ENCODE results near the gene HOMER2.

HOMER2 gene

GRCh38 chr15:82964890-82965289 is 12.4 kb upstream of the HOMER2 start:
- H3K27me3 ChIP-seq (ENCODE audit: insufficient read depth, low read length, poor library complexity, severe bottlenecking) = no peaks in the 10 kb centered on the region
- no peaks in the 10 kb centered on the region for H4K20me1 ChIP-seq (ENCODE audit: insufficient read depth, low read length, poor library complexity, severe bottlenecking)
- H3K9me2 ChIP-seq (replicated peaks; ENCODE audit: low read depth, low read length) = no peaks in the 10 kb centered on the region
- H3F3A ChIP-seq (ENCODE audit: low read depth) = no peaks in the 10 kb centered on the region
- H3K36me3 ChIP-seq (ENCODE audit: insufficient read depth, low read length) = no peaks in the 10 kb centered on the region
- no peak overlapping the region for H3K4me2 ChIP-seq (ENCODE audit: low read depth, low read length, poor library complexity, severe bottlenecking)
- H3K9me3 ChIP-seq (ENCODE audit: insufficient read depth, low read depth, low read length) = no peaks in the 10 kb centered on the region
- H3K4me3 ChIP-seq (ENCODE audit: low read length, poor library complexity, severe bottlenecking) = no peak overlapping the region
- no peak overlapping the region for H3K9ac ChIP-seq (ENCODE audit: low read depth, low read length, poor library complexity, severe bottlenecking)
- no peaks in the 10 kb centered on the region for H3K79me2 ChIP-seq (ENCODE audit: insufficient read depth, low read length)
- TF ChIP-seq CTCF (conservative IDR thresholded peaks at IDR 0.05; ENCODE audit: low read length) (no peak), EZH2phosphoT487 (IDR thresholded peaks at IDR 0.05; ENCODE audit: borderline replicate concordance) (no peak)
- H2AFZ ChIP-seq (ENCODE audit: low read length) = no peak overlapping the region
- no peaks in the 10 kb centered on the region for H3K4me1 ChIP-seq (ENCODE audit: insufficient read depth, low read length, poor library complexity, severe bottlenecking)

GRCh38 chr15:82963471-82964341 is 11.2 kb upstream of the HOMER2 start:
- Histone ChIP-seq H4K20me1 (ENCODE audit: insufficient read depth, low read length, poor library complexity, severe bottlenecking) (no peaks in the 10 kb centered on the region), H3K9me2 (replicated peaks; ENCODE audit: low read depth, low read length) (no peaks in the 10 kb centered on the region), H3K9ac (ENCODE audit: low read depth, low read length, poor library complexity, severe bottlenecking) (no peak overlapping the region), H3K4me3 (ENCODE audit: low read length, poor library complexity, severe bottlenecking) (no peak overlapping the region), H3K27me3 (ENCODE audit: insufficient read depth, low read length, poor library complexity, severe bottlenecking) (no peaks in the 10 kb centered on the region), H3K9me3 (ENCODE audit: insufficient read depth, low read depth, low read length) (no peaks in the 10 kb centered on the region), H3K4me2 (ENCODE audit: low read depth, low read length, poor library complexity, severe bottlenecking) (no peak overlapping the region), H3K79me2 (ENCODE audit: insufficient read depth, low read length) (no peaks in the 10 kb centered on the region), H3K36me3 (ENCODE audit: insufficient read depth, low read length) (no peaks in the 10 kb centered on the region), H3F3A (ENCODE audit: low read depth) (no peaks in the 10 kb centered on the region), H3K4me1 (ENCODE audit: insufficient read depth, low read length, poor library complexity, severe bottlenecking) (no peaks in the 10 kb centered on the region), H2AFZ (ENCODE audit: low read length) (no peak overlapping the region)
- no peak for TF ChIP-seq EZH2phosphoT487 (IDR thresholded peaks at IDR 0.05; ENCODE audit: borderline replicate concordance)
- no peak for TF ChIP-seq CTCF (conservative IDR thresholded peaks at IDR 0.05; ENCODE audit: low read length)

GRCh38 chr15:82960766-82961165 is 8.2 kb upstream of the HOMER2 start:
- Histone ChIP-seq H4K20me1 (ENCODE audit: insufficient read depth, low read length, poor library complexity, severe bottlenecking) (no peaks in the 10 kb centered on the region), H3K9ac (ENCODE audit: low read depth, low read length, poor library complexity, severe bottlenecking) (no peak overlapping the region), H3K36me3 (ENCODE audit: insufficient read depth, low read length) (no peaks in the 10 kb centered on the region), H3K9me3 (ENCODE audit: insufficient read depth, low read depth, low read length) (no peaks in the 10 kb centered on the region), H3F3A (ENCODE audit: low read depth) (no peaks in the 10 kb centered on the region), H3K27me3 (ENCODE audit: insufficient read depth, low read length, poor library complexity, severe bottlenecking) (no peaks in the 10 kb centered on the region), H3K4me1 (ENCODE audit: insufficient read depth, low read length, poor library complexity, severe bottlenecking) (no peaks in the 10 kb centered on the region), H3K9me2 (replicated peaks; ENCODE audit: low read depth, low read length) (no peaks in the 10 kb centered on the region), H3K4me2 (ENCODE audit: low read depth, low read length, poor library complexity, severe bottlenecking) (no peak overlapping the region), H3K4me3 (ENCODE audit: low read length, poor library complexity, severe bottlenecking) (no peak overlapping the region), H2AFZ (ENCODE audit: low read length) (no peak overlapping the region), H3K79me2 (ENCODE audit: insufficient read depth, low read length) (no peaks in the 10 kb centered on the region)
- TF ChIP-seq EZH2phosphoT487 (IDR thresholded peaks at IDR 0.05; ENCODE audit: borderline replicate concordance) (no peak), CTCF (conservative IDR thresholded peaks at IDR 0.05; ENCODE audit: low read length) (no peak)

All from Loucy (cell line).